ENCODE data around the gene CELA2A. TPM values are rescaled to one million over a fixed set of nuclear protein-coding genes. Genes with fewer than 3 reads are reported as not detected.

Gene CELA2A
- total RNA-seq = not detected

GRCh38 chr1:15456313-15456954, at the start of gene CELA2A:
Gene CELA2A (plus strand): TSS chr1:15456732. CDS start chr1:15456754, 22 bp downstream.
- TF ChIP-seq CTCF (IDR thresholded peaks at IDR 0.05) (no peak), POLR2A (IDR thresholded peaks at IDR 0.05) (no peak)
- 96 to 98% methylated on average over 8 of the region's 8 CpGs for WGBS, 2 donors
- no peak for DNase-seq (ENCODE audit: low spot score in 2 of 2)
- intact Hi-C loops (cut with DNase I; ENCODE audit: low total_unique reads) = no loop called here
- no peak within 1 kb of the TSS for H3K4me3 ChIP-seq (ENCODE audit: low read depth, poor library complexity, severe bottlenecking)

- TF ChIP-seq CTCF (IDR thresholded peaks at IDR 0.05) (no peak), POLR2A (IDR thresholded peaks at IDR 0.05) (no peak)
- DNase-seq (ENCODE audit: low spot score in 2 of 2) = no peak
- no peak overlapping the region for H3K4me3 ChIP-seq (ENCODE audit: low read depth, poor library complexity, severe bottlenecking)
- intact Hi-C loops (cut with DNase I; ENCODE audit: low total_unique reads) = no loop called here
- 54 to 73% methylated on average over 7 of the region's 7 CpGs for WGBS, 2 donors
Observed at GRCh38 chr1:15407580-15407979, 49.0 kb upstream of the CELA2A start.

GRCh38 chr1:15408890-15409387, 47.6 kb upstream of the CELA2A start:
- TF ChIP-seq CTCF (IDR thresholded peaks at IDR 0.05) (no peak), POLR2A (IDR thresholded peaks at IDR 0.05) (no peak)
- intact Hi-C loops (cut with DNase I; ENCODE audit: low total_unique reads) = no loop called here
- DNase-seq (ENCODE audit: low spot score in 2 of 2) = no peak
- 45 to 49% methylated on average over 14 of the region's 14 CpGs for WGBS, 2 donors
- H3K4me3 ChIP-seq (ENCODE audit: low read depth, poor library complexity, severe bottlenecking) = no peak overlapping the region

- 1 to 3% methylated on average over 10 to 51 of the region's 99 CpGs for WGBS, 2 donors
- intact Hi-C loops (cut with DNase I; ENCODE audit: low total_unique reads) = no loop called here
Observed at GRCh38 chr1:15409388-15410222, 46.9 kb upstream of the CELA2A start, which contains the start of gene EFHD2. Gene EFHD2 (plus strand): TSS chr1:15409888. CDS start chr1:15409972, 84 bp downstream.

More at GRCh38 chr1:15409388-15410222, 46.9 kb upstream of the CELA2A start, which contains the start of gene EFHD2:
- H3K4me3 ChIP-seq (ENCODE audit: low read depth, poor library complexity, severe bottlenecking) = peak within 1 kb of the TSS; percentile 73
- TF ChIP-seq CTCF (IDR thresholded peaks at IDR 0.05) = no peak
- no peak for TF ChIP-seq POLR2A (IDR thresholded peaks at IDR 0.05)
- DNase-seq (ENCODE audit: low spot score in 2 of 2) = peak; percentile 66 to 96

All from lower leg skin (tissue), 4 donors.